WTC11 (cell line): ENCODE results near the gene NET1. TPM values are rescaled to one million over a fixed set of nuclear protein-coding genes. Genes with fewer than 3 reads are reported as not detected.

Experiments
- ATAC-seq: fragments of 200-7000 bp; cut with Tn5 transposase; 2 replicates; pipeline ENCODE4 v1.10.0; 2021; ENCODE audit warnings: mild to moderate bottlenecking, moderate library complexity
- CTCF ChIA-PET: fragments of 300-600 bp; sonication (Branson Sonifier 250); formaldehyde crosslinking; loops from one replicate; lab custom pipeline; 2021; ENCODE audit warnings: antibody characterized with exemption; lab: Charles Lee
- POLR2A ChIA-PET: fragments of 350-600 bp; sonication (Branson Sonifier 250); formaldehyde crosslinking; loops from one replicate; lab custom pipeline; 2021; ENCODE audit warnings: antibody characterized with exemption; lab: Charles Lee
- DNase-seq: peaks from one replicate; pipeline ENCODE4 v3.0.0; 2021; ENCODE audit warnings: low spot score
- H3K27ac Mint-ChIP-seq: 2 replicates; pipeline ENCODE4 v1.8.0; 2021; ENCODE audit warnings: mixed read lengths
- H3K27me3 Mint-ChIP-seq: 2 replicates; pipeline ENCODE4 v1.8.0; 2021; ENCODE audit warnings: low read depth, mild to moderate bottlenecking, moderate library complexity, mixed read lengths
- H3K36me3 Mint-ChIP-seq: 2 replicates; pipeline ENCODE4 v1.8.0; 2021; ENCODE audit warnings: mixed read lengths
- H3K4me1 Mint-ChIP-seq: 2 replicates; pipeline ENCODE4 v1.8.0; 2022; ENCODE audit warnings: mixed read lengths
- H3K4me3 Mint-ChIP-seq: 2 replicates; pipeline ENCODE4 v1.8.0; 2021; ENCODE audit warnings: mild to moderate bottlenecking, moderate library complexity, mixed read lengths
- H3K9me3 Mint-ChIP-seq: 2 replicates; pipeline ENCODE4 v1.8.0; 2021; ENCODE audit warnings: mixed read lengths
- AFF4 ChIP-seq: sonication (generic); formaldehyde crosslinking; IDR thresholded peaks from 2 replicates; pipeline ENCODE4 v1.8.1; 2023; ENCODE audit warnings: mild to moderate bottlenecking, missing genetic modification reagents, borderline replicate concordance
- CTCF ChIP-seq: fragments of 200-600 bp; IDR thresholded peaks from 2 replicates; pipeline ENCODE4 v1.8.0; 2022; ENCODE audit warnings: antibody characterized with exemption
- E2F4 ChIP-seq: sonication (generic); formaldehyde crosslinking; IDR thresholded peaks from 2 replicates; pipeline ENCODE4 v1.8.1; 2022; ENCODE audit warnings: low read depth, mild to moderate bottlenecking, moderate library complexity, missing genetic modification reagents, borderline replicate concordance
- ELF4 ChIP-seq: sonication (generic); formaldehyde crosslinking; IDR thresholded peaks from 2 replicates; pipeline ENCODE4 v1.8.1; 2022; ENCODE audit warnings: low read depth, mild to moderate bottlenecking, moderate library complexity, missing genetic modification reagents
- IRF1 ChIP-seq: sonication (generic); formaldehyde crosslinking; IDR thresholded peaks from 2 replicates; pipeline ENCODE4 v1.8.0; 2023; ENCODE audit warnings: missing genetic modification reagents
- MXD4 ChIP-seq: fragments of 250-450 bp; sonication (Bioruptor Pico); IDR thresholded peaks from 2 replicates; pipeline ENCODE4 v1.8.0; 2021; ENCODE audit warnings: mild to moderate bottlenecking, moderate library complexity, borderline replicate concordance
- NFATC4 ChIP-seq: fragments of 250-450 bp; sonication (Bioruptor Pico); IDR thresholded peaks from 2 replicates; pipeline ENCODE4 v1.9.0; 2021; ENCODE audit warnings: mild to moderate bottlenecking
- NFYB ChIP-seq: sonication (generic); formaldehyde crosslinking; conservative IDR thresholded peaks from 2 replicates; pipeline ENCODE4 v1.8.0; 2022; ENCODE audit warnings: low read depth, missing genetic modification reagents
- NR2C2 ChIP-seq: sonication (generic); formaldehyde crosslinking; IDR thresholded peaks from 2 replicates; pipeline ENCODE4 v1.8.0; 2022; ENCODE audit warnings: mild to moderate bottlenecking, missing genetic modification reagents
- TEAD1 ChIP-seq: sonication (generic); formaldehyde crosslinking; IDR thresholded peaks from 2 replicates; pipeline ENCODE4 v1.8.0; 2022; ENCODE audit warnings: mild to moderate bottlenecking, missing genetic modification reagents
- ZBTB43 ChIP-seq: sonication (generic); formaldehyde crosslinking; IDR thresholded peaks from 2 replicates; pipeline ENCODE4 v1.8.1; 2023; ENCODE audit warnings: mild to moderate bottlenecking, missing genetic modification reagents
- ZMAT4 ChIP-seq: fragments of 250-450 bp; sonication (Bioruptor Pico); IDR thresholded peaks from 2 replicates; pipeline ENCODE4 v1.9.0; 2021; ENCODE audit warnings: mild to moderate bottlenecking
- ZNF317 ChIP-seq: sonication (generic); formaldehyde crosslinking; IDR thresholded peaks from 2 replicates; pipeline ENCODE4 v1.8.1; 2023; ENCODE audit warnings: low read depth, mild to moderate bottlenecking, moderate library complexity, missing genetic modification reagents, borderline replicate concordance
- ZNF425 ChIP-seq: fragments of 250-450 bp; sonication (Bioruptor Pico); conservative IDR thresholded peaks from 2 replicates; pipeline ENCODE4 v1.9.0; 2021; ENCODE audit warnings: mild to moderate bottlenecking
- total RNA-seq: library from RNA; stranded (reverse); gene quantifications from 3 replicates; pipeline ENCODE4 v1.2.3, GENCODE V29; 2021

Gene NET1
- total RNA-seq, 1 experiment from 2014 or later = 85.4 TPM

- no peak for TF ChIP-seq ELF4 (CRISPR knock-in tag)
- TF ChIP-seq ZMAT4 (CRISPR knock-in tag) = no peak
- no peak for TF ChIP-seq ZBTB43 (CRISPR knock-in tag)
- TF ChIP-seq MXD4 (CRISPR knock-in tag) = no peak
These were observed 27.8 kb downstream of the NET1 start (continued) for GRCh38 chr10:5440206-5440605.

- Mint-ChIP-seq H3K36me3 (no peaks in the 10 kb centered on the region), H3K27ac (no peak overlapping the region), H3K4me3 (no peak overlapping the region), H3K9me3 (no peaks in the 10 kb centered on the region), H3K27me3 (no peaks in the 10 kb centered on the region), H3K4me1 (peaks cover 5% of the 10 kb centered on the region)
- no peak for TF ChIP-seq IRF1 (CRISPR knock-in tag)
- DNase-seq (no peak), ATAC-seq (peak; percentile 33; the same call in 1 of the 2 replicates)
- ChIA-PET CTCF (interaction anchor here (0.6 to 3.5 kb wide), 14 partner anchors 13 to 218 kb away, joined by 3 to 45 read pairs (median 4); no protein-coding TSS in a partner anchor), POLR2A (interaction anchor here (1.1 kb wide), 1 partner anchor 146 kb away, joined by 3 read pairs; no protein-coding TSS in a partner anchor)
These were observed 28.7 kb downstream of the NET1 start for GRCh38 chr10:5441106-5441505.

GRCh38 chr10:5442065-5442989 is 30.0 kb downstream of the NET1 start:
- no peaks in the 10 kb centered on the region for H3K36me3 Mint-ChIP-seq
- ChIA-PET CTCF (interaction anchor here (0.5 to 3.5 kb wide), 22 partner anchors 9 to 627 kb away, joined by 3 to 45 read pairs (median 4); partner anchors contain the start of genes ANKRD16 and FBH1), POLR2A (interaction anchor here (1.1 kb wide), 1 partner anchor 145 kb away, joined by 3 read pairs; no protein-coding TSS in a partner anchor)
- no peaks in the 10 kb centered on the region for H3K27me3 Mint-ChIP-seq
- no peak overlapping the region for H3K27ac Mint-ChIP-seq
- no peaks in the 10 kb centered on the region for H3K9me3 Mint-ChIP-seq
- peaks cover 13% of the 10 kb centered on the region for H3K4me1 Mint-ChIP-seq
- ATAC-seq (no peak), DNase-seq (no peak)
- no peak overlapping the region for H3K4me3 Mint-ChIP-seq
- TF ChIP-seq CTCF (peak; percentile 49), NR2C2 (CRISPR knock-in tag) (no peak)

GRCh38 chr10:5442990-5443370 is 30.6 kb downstream of the NET1 start:
- H3K4me3 Mint-ChIP-seq = no peak overlapping the region
- H3K27ac Mint-ChIP-seq = no peak overlapping the region
- no peaks in the 10 kb centered on the region for H3K27me3 Mint-ChIP-seq
- H3K9me3 Mint-ChIP-seq = no peaks in the 10 kb centered on the region
- CTCF ChIA-PET = interaction anchor here (1.5 to 3.5 kb wide), 2 partner anchors 9 to 180 kb away, joined by 4 to 45 read pairs; no protein-coding TSS in a partner anchor
- H3K36me3 Mint-ChIP-seq = no peaks in the 10 kb centered on the region
- ATAC-seq (no peak), DNase-seq (no peak)
- H3K4me1 Mint-ChIP-seq = peaks cover 14% of the 10 kb centered on the region
- POLR2A ChIA-PET = no interaction called here
- no peak for TF ChIP-seq NFATC4 (CRISPR knock-in tag)
- TF ChIP-seq NFYB = no peak
- TF ChIP-seq ZNF425 = no peak
- no peak for TF ChIP-seq E2F4 (CRISPR knock-in tag)
- no peak for TF ChIP-seq ZNF317 (CRISPR knock-in tag)
- TF ChIP-seq AFF4 (CRISPR knock-in tag) = no peak
- TF ChIP-seq TEAD1 (CRISPR knock-in tag) = no peak
- no peak for TF ChIP-seq NR2C2 (CRISPR knock-in tag)
